ENCODE data around the gene FHAD1. TPM values are rescaled to one million over a fixed set of nuclear protein-coding genes. Genes with fewer than 3 reads are reported as not detected.

FHAD1 gene
- total RNA-seq, 1 experiment from 2014 or later = 2.0 TPM

GRCh38 chr1:15370268-15370667 lies 123.2 kb downstream of the FHAD1 start:
- H3K4me3 ChIP-seq (ENCODE audit: low read depth, low read length, poor library complexity, severe bottlenecking) = no peak overlapping the region
- no peaks in the 10 kb centered on the region for H3K36me3 ChIP-seq (ENCODE audit: insufficient read depth, low read length, poor library complexity, severe bottlenecking)
- ChIA-PET POLR2A (ENCODE audit: low non-redundant PET) (no interaction called here), CTCF (no interaction called here)
- no peak overlapping the region for H3K27ac ChIP-seq (ENCODE audit: low read depth, low read length, poor library complexity, severe bottlenecking)
- no peaks in the 10 kb centered on the region for H3K4me1 ChIP-seq (ENCODE audit: insufficient read depth, low read length, poor library complexity, severe bottlenecking)
- no peaks in the 10 kb centered on the region for H3K27me3 ChIP-seq (replicated peaks; ENCODE audit: insufficient read depth, low read depth, low read length, poor library complexity)
- DNase-seq (ENCODE audit: low spot score) = no peak
- TF ChIP-seq CTCF (conservative IDR thresholded peaks at IDR 0.05; ENCODE audit: low read depth, low read length) (no peak), EZH2 (IDR thresholded peaks at IDR 0.05; ENCODE audit: borderline replicate concordance, low read depth, low read length, poor library complexity, severe bottlenecking) (no peak)
- intact Hi-C loops (cut with micrococcal nuclease; ENCODE audit: unreplicated experiment) = no loop called here
- no peaks in the 10 kb centered on the region for H3K9me3 ChIP-seq (ENCODE audit: low read depth, low read length, poor library complexity, severe bottlenecking)
- BruUV-seq (replicated peaks) = no TSS peak

GRCh38 chr1:15370781-15371520 lies 123.9 kb downstream of the FHAD1 start:
- H3K4me1 ChIP-seq (ENCODE audit: insufficient read depth, low read length, poor library complexity, severe bottlenecking) = no peaks in the 10 kb centered on the region
- H3K36me3 ChIP-seq (ENCODE audit: insufficient read depth, low read length, poor library complexity, severe bottlenecking) = no peaks in the 10 kb centered on the region
- CTCF ChIA-PET = no interaction called here
- no TSS peak for BruUV-seq (replicated peaks)
- H3K27ac ChIP-seq (ENCODE audit: low read depth, low read length, poor library complexity, severe bottlenecking) = no peak overlapping the region
- DNase-seq (ENCODE audit: low spot score) = no peak
- no peaks in the 10 kb centered on the region for H3K27me3 ChIP-seq (replicated peaks; ENCODE audit: insufficient read depth, low read depth, low read length, poor library complexity)
- POLR2A ChIA-PET (ENCODE audit: low non-redundant PET) = no interaction called here
- H3K9me3 ChIP-seq (ENCODE audit: low read depth, low read length, poor library complexity, severe bottlenecking) = no peaks in the 10 kb centered on the region
- no peak overlapping the region for H3K4me3 ChIP-seq (ENCODE audit: low read depth, low read length, poor library complexity, severe bottlenecking)
- no peak for TF ChIP-seq CTCF (conservative IDR thresholded peaks at IDR 0.05; ENCODE audit: low read depth, low read length)
- no peak for TF ChIP-seq EZH2 (IDR thresholded peaks at IDR 0.05; ENCODE audit: borderline replicate concordance, low read depth, low read length, poor library complexity, severe bottlenecking)
- intact Hi-C loops (cut with micrococcal nuclease; ENCODE audit: unreplicated experiment) = no loop called here

GRCh38 chr1:15371610-15372545 lies 124.9 kb downstream of the FHAD1 start:
- no peaks in the 10 kb centered on the region for H3K4me1 ChIP-seq (ENCODE audit: insufficient read depth, low read length, poor library complexity, severe bottlenecking)

More at GRCh38 chr1:15371610-15372545, 124.9 kb downstream of the FHAD1 start:
- no peak for DNase-seq (ENCODE audit: low spot score)
- CTCF ChIA-PET = no interaction called here
- Histone ChIP-seq H3K36me3 (ENCODE audit: insufficient read depth, low read length, poor library complexity, severe bottlenecking) (no peaks in the 10 kb centered on the region), H3K4me3 (ENCODE audit: low read depth, low read length, poor library complexity, severe bottlenecking) (no peak overlapping the region), H3K27ac (ENCODE audit: low read depth, low read length, poor library complexity, severe bottlenecking) (no peak overlapping the region), H3K9me3 (ENCODE audit: low read depth, low read length, poor library complexity, severe bottlenecking) (no peaks in the 10 kb centered on the region), H3K27me3 (replicated peaks; ENCODE audit: insufficient read depth, low read depth, low read length, poor library complexity) (no peaks in the 10 kb centered on the region)
- intact Hi-C loops (cut with micrococcal nuclease; ENCODE audit: unreplicated experiment) = no loop called here
- TF ChIP-seq CTCF (conservative IDR thresholded peaks at IDR 0.05; ENCODE audit: low read depth, low read length) (no peak), EZH2 (IDR thresholded peaks at IDR 0.05; ENCODE audit: borderline replicate concordance, low read depth, low read length, poor library complexity, severe bottlenecking) (no peak)
- BruUV-seq (replicated peaks) = no TSS peak
- POLR2A ChIA-PET (ENCODE audit: low non-redundant PET) = no interaction called here
